ENCODE data around the gene GGA1.

The GGA1 gene, protein sequence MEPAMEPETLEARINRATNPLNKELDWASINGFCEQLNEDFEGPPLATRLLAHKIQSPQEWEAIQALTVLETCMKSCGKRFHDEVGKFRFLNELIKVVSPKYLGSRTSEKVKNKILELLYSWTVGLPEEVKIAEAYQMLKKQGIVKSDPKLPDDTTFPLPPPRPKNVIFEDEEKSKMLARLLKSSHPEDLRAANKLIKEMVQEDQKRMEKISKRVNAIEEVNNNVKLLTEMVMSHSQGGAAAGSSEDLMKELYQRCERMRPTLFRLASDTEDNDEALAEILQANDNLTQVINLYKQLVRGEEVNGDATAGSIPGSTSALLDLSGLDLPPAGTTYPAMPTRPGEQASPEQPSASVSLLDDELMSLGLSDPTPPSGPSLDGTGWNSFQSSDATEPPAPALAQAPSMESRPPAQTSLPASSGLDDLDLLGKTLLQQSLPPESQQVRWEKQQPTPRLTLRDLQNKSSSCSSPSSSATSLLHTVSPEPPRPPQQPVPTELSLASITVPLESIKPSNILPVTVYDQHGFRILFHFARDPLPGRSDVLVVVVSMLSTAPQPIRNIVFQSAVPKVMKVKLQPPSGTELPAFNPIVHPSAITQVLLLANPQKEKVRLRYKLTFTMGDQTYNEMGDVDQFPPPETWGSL

GRCh38 chr22:37608477-37609239 lies at the start of gene GGA1:
Gene GGA1, plus strand, starts transcription at chr22:37608834. Its CDS starts 27 bp downstream, at chr22:37608861.
- peak; percentile 93 for DNase-seq (ENCODE audit: low spot score)
- FAIRE-seq: peak; percentile 65

GRCh38 chr22:37559521-37559900 lies 49.1 kb upstream of the GGA1 start:
- FAIRE-seq: no peak
- DNase-seq (ENCODE audit: low spot score): no peak

GRCh38 chr22:37559901-37560607 lies 48.6 kb upstream of the GGA1 start, which contains the start of gene CDC42EP1:
Gene CDC42EP1, plus strand, starts transcription at chr22:37560480. Its CDS starts 5,870 bp downstream, at chr22:37566350.
- DNase-seq (ENCODE audit: low spot score): no peak
- no peak for FAIRE-seq

- peak; percentile 57 for DNase-seq (ENCODE audit: low spot score)
- no peak for FAIRE-seq
These were observed 47.9 kb upstream of the GGA1 start for GRCh38 chr22:37560608-37561211.

DNA sequence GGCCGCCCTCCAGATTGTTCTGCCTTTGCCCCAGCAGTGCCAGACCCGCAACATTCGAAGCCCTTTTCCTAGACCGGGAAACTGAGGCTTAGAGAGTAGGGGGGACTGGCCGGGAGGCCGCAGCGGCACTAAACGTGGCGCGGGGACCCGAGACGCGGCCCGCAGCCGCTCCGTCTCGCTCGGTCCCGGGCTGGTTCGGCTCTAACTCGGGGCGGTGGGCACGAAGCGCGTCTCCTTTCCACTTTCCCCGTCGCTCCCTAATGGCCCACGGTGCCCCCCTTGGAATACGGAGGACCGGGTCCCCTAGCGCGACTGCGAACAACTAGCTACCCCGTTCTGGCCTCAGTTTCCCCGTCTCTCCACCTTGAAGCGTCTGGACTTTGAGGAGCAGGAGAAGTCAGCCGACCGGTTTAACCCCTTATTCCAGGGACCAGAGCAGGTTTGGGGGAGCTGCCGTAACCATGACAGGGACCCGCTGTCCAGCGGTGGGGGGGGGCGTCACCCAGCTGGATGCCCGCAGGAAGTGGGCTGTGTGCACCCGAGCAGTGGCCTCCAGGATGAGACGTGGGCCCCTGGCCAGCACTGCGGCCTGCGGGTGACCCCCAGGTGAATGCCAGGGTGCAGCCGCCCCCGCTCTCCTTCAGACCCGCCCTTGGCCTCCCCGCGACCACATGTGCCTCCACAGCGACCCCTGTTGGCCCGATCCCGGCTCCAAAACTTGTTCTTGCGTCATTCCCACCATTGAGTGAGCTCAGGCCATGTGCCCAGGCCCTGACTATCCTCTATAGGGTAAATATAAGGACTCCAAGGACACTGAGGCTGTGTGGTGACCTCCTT lies 47.2 kb upstream of the GGA1 start:
- DNase-seq (ENCODE audit: low spot score) (peak; percentile 79), FAIRE-seq (no peak)

GRCh38 chr22:37562049-37562875 lies 46.4 kb upstream of the GGA1 start:
- no peak for FAIRE-seq
- DNase-seq (ENCODE audit: low spot score): no peak

- DNase-seq (ENCODE audit: low spot score): peak; percentile 96
- peak; percentile 98 for FAIRE-seq
These were observed 45.2 kb upstream of the GGA1 start for GRCh38 chr22:37563153-37564081.

DNA sequence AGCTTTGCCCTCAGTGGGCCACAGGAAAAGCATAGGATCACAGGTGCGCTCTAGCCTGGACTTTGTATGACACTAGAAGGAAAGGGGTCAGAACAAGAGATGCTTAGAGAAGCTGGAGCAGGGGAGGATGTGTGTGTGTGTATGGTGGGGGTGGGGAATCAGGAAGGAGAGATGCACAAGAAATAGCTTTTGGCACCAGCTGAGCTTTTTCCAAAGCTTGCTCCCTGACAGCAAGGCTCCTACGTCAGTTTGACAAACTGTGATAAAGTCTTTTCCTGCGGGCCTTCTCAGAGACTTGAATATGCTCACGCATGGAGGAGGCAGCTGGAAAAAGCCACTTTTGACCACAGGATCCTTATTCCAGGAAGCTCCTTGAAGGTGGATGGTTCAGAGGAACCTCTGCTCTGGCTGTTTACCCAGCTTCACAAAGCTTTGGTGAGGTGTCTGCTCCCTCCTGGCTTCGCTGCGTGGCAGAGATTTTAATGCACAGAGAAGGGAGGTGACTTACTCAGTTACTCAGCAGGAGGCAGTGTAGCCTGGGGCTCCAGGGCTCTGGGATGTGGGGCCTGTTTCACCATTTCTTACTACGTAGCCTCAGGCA lies 44.4 kb upstream of the GGA1 start:
- FAIRE-seq (no peak), DNase-seq (ENCODE audit: low spot score) (no peak)

GRCh38 chr22:37565830-37566229 lies 42.8 kb upstream of the GGA1 start:
- FAIRE-seq: no peak

DNA sequence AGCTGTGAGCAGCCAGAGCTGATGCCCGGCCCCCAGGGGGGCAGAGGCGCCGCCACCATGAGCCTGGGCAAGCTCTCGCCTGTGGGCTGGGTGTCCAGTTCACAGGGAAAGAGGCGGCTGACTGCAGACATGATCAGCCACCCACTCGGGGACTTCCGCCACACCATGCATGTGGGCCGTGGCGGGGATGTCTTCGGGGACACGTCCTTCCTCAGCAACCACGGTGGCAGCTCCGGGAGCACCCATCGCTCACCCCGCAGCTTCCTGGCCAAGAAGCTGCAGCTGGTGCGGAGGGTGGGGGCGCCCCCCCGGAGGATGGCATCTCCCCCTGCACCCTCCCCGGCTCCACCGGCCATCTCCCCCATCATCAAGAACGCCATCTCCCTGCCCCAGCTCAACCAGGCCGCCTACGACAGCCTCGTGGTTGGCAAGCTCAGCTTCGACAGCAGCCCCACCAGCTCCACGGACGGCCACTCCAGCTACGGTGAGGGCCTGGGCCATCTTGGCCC lies 42.3 kb upstream of the GGA1 start:
- FAIRE-seq: no peak
- no peak for DNase-seq (ENCODE audit: low spot score)

More at GRCh38 chr22:37565830-37566229, 42.8 kb upstream of the GGA1 start:
- DNase-seq (ENCODE audit: low spot score): no peak

GRCh38 chr22:37566903-37567798 lies 41.5 kb upstream of the GGA1 start:
- DNase-seq (ENCODE audit: low spot score): peak; percentile 28
- no peak for FAIRE-seq

DNA sequence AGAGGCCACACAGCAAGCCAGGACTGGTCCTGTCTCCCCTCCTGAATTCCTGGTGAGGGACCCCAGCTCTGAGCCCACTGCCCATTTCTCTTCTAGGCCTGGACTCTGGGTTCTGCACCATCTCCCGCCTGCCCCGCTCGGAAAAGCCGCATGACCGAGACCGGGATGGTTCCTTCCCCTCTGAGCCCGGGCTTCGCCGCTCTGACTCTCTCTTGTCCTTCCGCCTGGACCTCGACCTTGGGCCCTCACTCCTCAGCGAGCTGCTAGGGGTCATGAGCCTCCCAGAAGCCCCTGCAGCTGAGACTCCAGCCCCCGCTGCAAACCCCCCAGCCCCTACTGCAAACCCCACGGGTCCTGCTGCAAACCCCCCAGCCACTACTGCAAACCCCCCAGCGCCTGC lies 40.6 kb upstream of the GGA1 start:
- no peak for DNase-seq (ENCODE audit: low spot score)
- FAIRE-seq: no peak

- no peak for DNase-seq (ENCODE audit: low spot score)
- FAIRE-seq: no peak
These were observed 40.1 kb upstream of the GGA1 start for GRCh38 chr22:37568448-37569008.

- no peak for FAIRE-seq
- DNase-seq (ENCODE audit: low spot score): no peak
These were observed 39.4 kb upstream of the GGA1 start for GRCh38 chr22:37569009-37569920.

Data from RCC 7860 (cell line).